HFF-Myc (cell line): ENCODE data around the gene CEP135.

Experiments used
- DNase-seq: peaks from one replicate; pipeline ENCODE4 v3.0.0-alpha.2; 2011; ENCODE audit warnings: low read depth; ENCODE audit errors: extremely low read depth
- H3K4me3 ChIP-seq: replicated peaks from 2 replicates; pipeline ENCODE4 v1.5.1; 2011; ENCODE audit warnings: low read depth, mild to moderate bottlenecking, control low read depth, low read length
- CTCF ChIP-seq: IDR thresholded peaks from 2 replicates; pipeline ENCODE4 v1.5.1; 2012; ENCODE audit warnings: mild to moderate bottlenecking, low read depth, low read length, control low read depth; ENCODE audit errors: missing control alignments

Gene CEP135

GRCh38 chr4:55907469-55907868, 41.3 kb upstream of the CEP135 start:
- no peak overlapping the region for H3K4me3 ChIP-seq
- no peak for TF ChIP-seq CTCF
- no peak for DNase-seq

DNA sequence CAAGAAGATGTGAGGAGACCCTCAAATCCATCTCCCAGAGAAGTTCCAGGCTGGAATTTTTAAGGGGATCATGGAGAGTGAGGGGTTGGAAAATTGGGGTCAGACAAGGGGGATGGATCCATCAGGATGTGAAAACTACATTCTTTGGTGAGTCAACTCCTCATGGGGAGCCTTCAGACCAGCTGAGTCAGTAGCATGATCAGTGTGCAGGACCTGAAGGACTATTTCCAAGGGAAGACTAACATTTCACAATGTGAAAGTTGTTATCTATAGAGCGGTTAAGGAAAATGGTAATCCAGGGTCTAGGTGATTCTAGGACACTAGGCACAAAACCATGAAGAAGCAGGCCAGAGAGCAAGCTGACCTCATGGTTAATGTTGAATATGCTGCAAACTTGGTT, 38.6 kb upstream of the CEP135 start:
- TF ChIP-seq CTCF = no peak
- no peak for DNase-seq

DNA sequence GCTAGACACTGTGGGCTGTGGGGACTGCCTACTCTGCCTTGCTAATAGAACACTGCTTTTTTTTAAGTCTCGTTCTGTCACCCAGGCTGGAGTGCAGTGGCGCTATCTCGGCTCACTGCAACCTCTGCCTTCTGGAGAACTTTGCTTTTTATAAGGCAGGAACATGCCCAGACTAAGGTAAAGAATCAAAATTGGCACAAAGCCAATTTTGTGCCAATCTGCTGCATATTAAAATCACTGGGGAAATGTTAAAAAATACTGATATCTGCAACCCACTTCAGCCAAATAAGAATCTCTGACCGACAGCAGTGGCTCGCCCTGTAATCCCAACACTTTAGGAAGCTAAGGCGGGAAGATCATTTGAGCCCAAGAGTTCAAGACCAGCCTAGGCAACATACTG, 36.5 kb upstream of the CEP135 start:
- TF ChIP-seq CTCF = no peak
- DNase-seq = no peak
- H3K4me3 ChIP-seq = no peak overlapping the region

More for the DNA sequence above, 38.6 kb upstream of the CEP135 start:
- no peak overlapping the region for H3K4me3 ChIP-seq

DNA sequence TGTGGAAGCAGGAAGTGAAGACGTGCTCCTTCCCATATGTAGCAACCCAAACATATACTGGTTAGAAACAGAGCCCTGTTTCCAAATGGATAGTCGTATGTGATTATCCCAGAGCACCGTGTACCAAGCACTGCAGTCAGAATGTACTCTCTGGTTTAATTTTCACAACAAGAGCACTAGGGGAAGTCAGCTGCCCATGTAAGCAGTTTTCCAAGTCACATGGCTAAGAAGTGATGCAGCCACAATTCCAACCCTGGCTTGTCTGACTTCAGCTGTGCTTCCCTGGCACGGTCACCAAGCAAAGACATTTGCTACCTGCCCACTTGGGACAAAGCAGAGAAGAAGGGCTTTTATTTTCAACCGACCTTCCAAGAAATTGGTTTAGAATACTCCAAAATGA, 28.2 kb upstream of the CEP135 start:
- TF ChIP-seq CTCF = no peak
- no peak for DNase-seq

GRCh38 chr4:55921093-55921492, 27.7 kb upstream of the CEP135 start:
- H3K4me3 ChIP-seq = no peak overlapping the region
- DNase-seq = no peak
- TF ChIP-seq CTCF = no peak

More for the DNA sequence above, 28.2 kb upstream of the CEP135 start:
- H3K4me3 ChIP-seq = no peak overlapping the region

GRCh38 chr4:55925241-55925640, 23.5 kb upstream of the CEP135 start:
- H3K4me3 ChIP-seq = no peak overlapping the region
- no peak for TF ChIP-seq CTCF
- no peak for DNase-seq

GRCh38 chr4:55926610-55927009, 22.1 kb upstream of the CEP135 start:
- DNase-seq = no peak
- no peak for TF ChIP-seq CTCF
- H3K4me3 ChIP-seq = no peak overlapping the region
